KMS-11 (cell line): Measurements from ENCODE around the gene TMED1.

Experiments used
- H2AFZ ChIP-seq: fragments of 200-600 bp; sonication (generic); 2 replicates; pipeline ENCODE4 v1.6.1; 2016; ENCODE audit warnings: antibody characterized with exemption, mixed run types, low read depth
- H3K27ac ChIP-seq: fragments of 200-600 bp; sonication (generic); 2 replicates; pipeline ENCODE4 v1.6.1; 2016; ENCODE audit warnings: mild to moderate bottlenecking, mixed run types
- H3K27me3 ChIP-seq: fragments of 200-600 bp; sonication (generic); 2 replicates; pipeline ENCODE4 v1.6.1; 2017; ENCODE audit warnings: mild to moderate bottlenecking, low read depth, mixed run types, moderate library complexity; ENCODE audit not compliant: insufficient read depth
- H3K36me3 ChIP-seq: fragments of 200-600 bp; sonication (generic); 2 replicates; pipeline ENCODE4 v1.6.1; 2017; ENCODE audit warnings: mild to moderate bottlenecking, mixed run types; ENCODE audit not compliant: insufficient read depth
- H3K4me1 ChIP-seq: fragments of 200-600 bp; sonication (generic); 2 replicates; pipeline ENCODE4 v1.6.1; 2016; ENCODE audit warnings: mild to moderate bottlenecking, low read depth, mixed run types; ENCODE audit not compliant: poor library complexity, severe bottlenecking
- H3K4me2 ChIP-seq: fragments of 200-600 bp; sonication (generic); 2 replicates; pipeline ENCODE4 v1.7.0; 2016; ENCODE audit warnings: mild to moderate bottlenecking, mixed run types
- H3K4me3 ChIP-seq: fragments of 200-600 bp; sonication (generic); IDR thresholded peaks from 2 replicates; pipeline ENCODE4 v1.6.1; 2017; ENCODE audit warnings: low read depth, low read length, mixed read lengths; ENCODE audit not compliant: insufficient read depth
- H3K79me2 ChIP-seq: fragments of 200-600 bp; sonication (generic); 2 replicates; pipeline ENCODE4 v1.6.1; 2016; ENCODE audit warnings: low read depth, mixed run types; ENCODE audit not compliant: insufficient read depth
- H3K9ac ChIP-seq: fragments of 200-600 bp; sonication (generic); 2 replicates; pipeline ENCODE4 v1.6.1; 2016; ENCODE audit warnings: mild to moderate bottlenecking, mixed run types
- H4K20me1 ChIP-seq: fragments of 200-600 bp; sonication (generic); 2 replicates; pipeline ENCODE4 v1.6.1; 2016; ENCODE audit warnings: mild to moderate bottlenecking, mixed run types; ENCODE audit not compliant: insufficient read depth
- TF ChIP-seq, protein P1 (sequence below): fragments of 200-600 bp; sonication (generic); conservative IDR thresholded peaks from 2 replicates; pipeline ENCODE4 v1.6.1; 2017; ENCODE audit warnings: low read depth, mild to moderate bottlenecking, antibody characterized with exemption, low read length, moderate library complexity, mixed read lengths

The TMED1 gene

DNA sequence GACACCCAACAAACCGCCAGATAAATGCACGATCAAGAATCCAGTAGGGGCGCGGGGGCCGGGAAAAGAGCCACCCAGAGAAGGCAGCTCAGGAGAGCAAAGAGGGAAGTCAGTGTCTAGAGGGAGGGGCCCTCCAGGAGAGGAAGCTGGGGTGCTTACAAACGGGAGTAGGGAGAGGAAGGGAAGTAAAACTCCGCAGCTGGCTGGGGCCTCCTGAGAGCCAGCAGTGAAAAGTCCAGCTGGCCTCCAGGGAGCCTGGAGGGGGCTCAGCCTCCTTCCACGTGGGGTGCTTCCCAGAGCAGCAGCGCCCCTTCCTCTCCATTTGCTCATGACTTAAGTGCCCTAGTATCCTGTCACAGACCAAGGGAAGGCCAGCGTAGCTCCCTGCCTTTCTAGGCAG, 51.8 kb downstream of the TMED1 start:
- Histone ChIP-seq H3K79me2 (no peaks in the 10 kb centered on the region), H3K27ac (no peak overlapping the region), H3K4me1 (no peaks in the 10 kb centered on the region), H3K4me2 (no peak overlapping the region), H4K20me1 (no peaks in the 10 kb centered on the region), H3K9ac (no peak overlapping the region), H3K27me3 (no peaks in the 10 kb centered on the region), H3K36me3 (0 out of 2 replicates have a peak, but pooled peaks cover 2% of the 10 kb centered on the region), H3K4me3 (no peak overlapping the region), H2AFZ (no peak overlapping the region)
- TF ChIP-seq, protein P1, sequence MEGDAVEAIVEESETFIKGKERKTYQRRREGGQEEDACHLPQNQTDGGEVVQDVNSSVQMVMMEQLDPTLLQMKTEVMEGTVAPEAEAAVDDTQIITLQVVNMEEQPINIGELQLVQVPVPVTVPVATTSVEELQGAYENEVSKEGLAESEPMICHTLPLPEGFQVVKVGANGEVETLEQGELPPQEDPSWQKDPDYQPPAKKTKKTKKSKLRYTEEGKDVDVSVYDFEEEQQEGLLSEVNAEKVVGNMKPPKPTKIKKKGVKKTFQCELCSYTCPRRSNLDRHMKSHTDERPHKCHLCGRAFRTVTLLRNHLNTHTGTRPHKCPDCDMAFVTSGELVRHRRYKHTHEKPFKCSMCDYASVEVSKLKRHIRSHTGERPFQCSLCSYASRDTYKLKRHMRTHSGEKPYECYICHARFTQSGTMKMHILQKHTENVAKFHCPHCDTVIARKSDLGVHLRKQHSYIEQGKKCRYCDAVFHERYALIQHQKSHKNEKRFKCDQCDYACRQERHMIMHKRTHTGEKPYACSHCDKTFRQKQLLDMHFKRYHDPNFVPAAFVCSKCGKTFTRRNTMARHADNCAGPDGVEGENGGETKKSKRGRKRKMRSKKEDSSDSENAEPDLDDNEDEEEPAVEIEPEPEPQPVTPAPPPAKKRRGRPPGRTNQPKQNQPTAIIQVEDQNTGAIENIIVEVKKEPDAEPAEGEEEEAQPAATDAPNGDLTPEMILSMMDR = no peak

DNA sequence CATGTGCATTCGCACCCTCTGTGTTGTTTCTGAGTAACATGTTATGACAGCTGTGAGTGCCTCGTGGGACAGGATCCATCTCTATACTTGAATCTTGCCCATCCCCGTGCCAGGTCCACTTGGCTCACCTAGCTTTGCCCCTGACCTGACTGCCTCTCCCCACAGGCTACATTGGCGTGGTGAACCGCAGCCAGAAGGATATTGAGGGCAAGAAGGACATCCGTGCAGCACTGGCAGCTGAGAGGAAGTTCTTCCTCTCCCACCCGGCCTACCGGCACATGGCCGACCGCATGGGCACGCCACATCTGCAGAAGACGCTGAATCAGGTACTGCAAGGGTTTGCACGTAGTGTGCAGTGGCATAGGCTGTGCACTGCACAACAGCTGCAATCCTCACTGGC, 53.2 kb downstream of the TMED1 start:
- no peaks in the 10 kb centered on the region for H3K4me1 ChIP-seq
- no peak overlapping the region for H3K4me3 ChIP-seq
- H2AFZ ChIP-seq = no peak overlapping the region
- no peaks in the 10 kb centered on the region for H3K27me3 ChIP-seq
- H3K27ac ChIP-seq = no peak overlapping the region
- H3K9ac ChIP-seq = no peak overlapping the region
- 0 out of 2 replicates have a peak, but pooled peaks cover 2% of the 10 kb centered on the region for H3K36me3 ChIP-seq
- TF ChIP-seq, protein P1 = no peak
- no peaks in the 10 kb centered on the region for H3K79me2 ChIP-seq
- no peak overlapping the region for H3K4me2 ChIP-seq
- no peaks in the 10 kb centered on the region for H4K20me1 ChIP-seq
